ENCODE data around the gene TPPP2.
"Not testable (repeated sequence)": the region's sequence is repeated elsewhere in the genome, so short reads cannot be mapped to it uniquely, and the experiment has no call there.

Gene TPPP2

DNA sequence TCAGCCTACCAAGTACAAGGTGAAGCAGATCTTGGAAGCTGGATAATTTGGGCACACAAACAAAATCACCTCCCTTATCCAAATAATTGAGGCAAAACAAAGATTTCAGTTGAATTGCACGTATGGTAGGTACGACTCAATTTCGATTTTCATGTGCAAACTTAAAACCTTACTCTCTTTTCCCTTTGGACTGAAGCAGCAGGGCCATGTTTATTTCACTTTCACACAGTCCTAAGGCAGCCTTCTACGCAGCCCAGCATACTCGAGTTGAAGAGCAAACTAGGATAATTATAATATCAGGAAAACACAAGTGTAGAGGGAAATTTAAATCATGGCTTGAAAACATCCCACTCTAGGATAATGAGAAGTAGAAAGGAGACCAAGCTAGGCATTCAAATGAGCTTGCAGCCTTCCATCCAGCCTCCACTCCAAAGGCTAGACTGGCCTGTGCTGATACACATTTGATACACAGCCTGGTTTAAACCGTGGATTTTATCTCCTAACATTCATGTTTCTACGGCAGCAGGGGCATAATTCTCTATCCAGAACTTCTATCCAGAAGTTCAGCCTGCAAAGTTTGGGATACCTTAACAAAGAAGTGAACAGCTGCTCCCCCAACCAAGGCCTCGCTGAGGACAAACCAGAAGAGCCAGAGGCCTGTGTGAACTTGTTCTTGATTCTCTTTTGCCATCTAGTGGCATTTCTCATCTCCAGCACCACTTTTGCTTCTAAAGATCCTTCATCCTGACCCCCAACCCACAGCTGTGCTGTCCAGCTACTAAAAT is 9.8 kb downstream of the TPPP2 start:
- DNase-seq: peak; percentile 28 to 55

DNA sequence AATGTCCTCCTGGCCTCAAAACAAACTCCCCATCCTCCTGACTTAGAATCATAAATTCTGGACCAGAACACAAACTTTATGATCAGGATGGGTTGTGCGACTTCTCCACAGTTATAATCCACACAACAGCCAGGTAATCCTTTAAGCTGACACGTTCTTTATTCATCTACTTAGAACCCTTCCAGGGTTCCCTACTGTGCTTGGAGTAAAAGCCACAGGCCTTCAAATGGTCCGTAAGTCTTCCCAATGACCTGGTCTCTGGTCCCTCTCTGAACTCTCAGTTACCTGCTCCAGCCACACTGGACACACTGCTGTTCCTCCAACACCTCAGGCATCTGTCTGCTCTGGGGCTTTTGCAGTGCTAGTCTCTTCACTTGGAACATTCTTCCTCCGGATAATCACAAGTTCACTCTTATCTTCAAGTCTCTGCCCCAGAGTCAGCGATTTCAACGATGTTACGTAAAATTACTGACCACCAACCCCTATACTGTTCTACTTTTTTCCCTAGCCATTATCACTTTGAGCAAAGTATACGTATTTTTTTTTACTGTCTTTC is 10.4 kb downstream of the TPPP2 start:
- no peak for DNase-seq

DNA sequence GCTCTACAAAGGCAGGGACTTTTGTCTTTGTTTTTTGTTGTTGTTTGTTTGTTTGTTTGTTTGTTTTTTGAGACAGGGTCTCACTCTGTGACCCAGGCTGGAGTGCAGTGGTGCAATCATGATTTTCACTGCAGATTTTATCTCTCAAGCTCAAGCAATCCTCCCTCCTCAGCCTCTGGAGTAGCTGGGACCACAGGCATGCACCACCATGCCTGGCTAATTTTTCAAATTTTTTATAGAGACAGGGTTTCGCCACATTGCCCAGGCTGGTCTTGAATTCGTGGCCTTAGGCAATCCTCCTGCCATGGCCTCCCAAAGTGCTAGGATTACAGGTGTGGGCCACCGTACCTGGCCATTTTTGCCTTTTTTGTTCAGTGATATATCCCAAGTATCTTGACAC is 10.9 kb downstream of the TPPP2 start:
- not testable (repeated sequence) for DNase-seq

DNA sequence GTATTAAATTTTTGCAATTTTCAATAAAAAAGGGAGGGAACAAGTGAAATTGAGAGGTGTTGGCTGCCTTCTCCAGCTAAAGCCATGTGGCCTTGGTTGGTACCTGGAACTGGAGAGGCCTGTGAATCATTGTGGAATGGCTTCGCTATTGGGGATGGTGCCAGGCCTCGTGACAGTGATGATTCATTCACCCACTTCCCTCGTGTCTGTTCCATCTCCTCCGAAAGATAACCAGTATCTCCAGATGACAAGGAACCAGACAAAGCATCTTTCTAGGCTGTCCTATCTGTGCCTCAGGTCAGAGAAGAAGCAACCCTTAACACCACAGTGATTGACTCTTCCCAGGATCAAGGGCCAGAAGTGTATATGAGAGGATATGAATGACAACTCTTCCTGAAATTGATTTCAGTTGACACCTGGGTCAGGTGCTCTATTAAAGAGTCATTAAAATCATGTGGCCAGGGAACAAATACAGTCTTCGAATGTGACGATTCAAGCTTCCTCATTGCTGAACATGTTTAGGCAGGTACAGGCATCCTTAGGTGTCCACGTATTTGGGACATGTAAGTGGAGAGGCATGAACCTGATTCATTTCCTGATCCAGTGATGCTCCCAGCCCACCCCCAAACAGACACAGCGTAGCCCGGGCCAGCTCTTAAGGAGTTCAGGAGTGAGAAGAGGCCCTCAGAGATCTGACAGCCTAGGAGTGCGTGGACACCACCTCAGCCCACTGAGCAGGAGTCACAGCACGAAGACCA is 11.8 kb downstream of the TPPP2 start, which contains the start of gene RNASE7:
Gene RNASE7, plus strand, starts transcription at position 687 of the 758 bp plus-strand sequence. CDS start 631 bp downstream, outside the sequence.
- no peak for DNase-seq

DNA sequence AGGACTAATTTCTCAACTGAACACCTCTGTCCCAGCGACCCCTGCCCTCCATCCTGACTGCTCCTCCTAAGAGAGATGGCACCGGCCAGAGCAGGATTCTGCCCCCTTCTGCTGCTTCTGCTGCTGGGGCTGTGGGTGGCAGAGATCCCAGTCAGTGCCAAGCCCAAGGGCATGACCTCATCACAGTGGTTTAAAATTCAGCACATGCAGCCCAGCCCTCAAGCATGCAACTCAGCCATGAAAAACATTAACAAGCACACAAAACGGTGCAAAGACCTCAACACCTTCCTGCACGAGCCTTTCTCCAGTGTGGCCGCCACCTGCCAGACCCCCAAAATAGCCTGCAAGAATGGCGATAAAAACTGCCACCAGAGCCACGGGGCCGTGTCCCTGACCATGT is 12.9 kb downstream of the TPPP2 start:
- no peak for DNase-seq

DNA sequence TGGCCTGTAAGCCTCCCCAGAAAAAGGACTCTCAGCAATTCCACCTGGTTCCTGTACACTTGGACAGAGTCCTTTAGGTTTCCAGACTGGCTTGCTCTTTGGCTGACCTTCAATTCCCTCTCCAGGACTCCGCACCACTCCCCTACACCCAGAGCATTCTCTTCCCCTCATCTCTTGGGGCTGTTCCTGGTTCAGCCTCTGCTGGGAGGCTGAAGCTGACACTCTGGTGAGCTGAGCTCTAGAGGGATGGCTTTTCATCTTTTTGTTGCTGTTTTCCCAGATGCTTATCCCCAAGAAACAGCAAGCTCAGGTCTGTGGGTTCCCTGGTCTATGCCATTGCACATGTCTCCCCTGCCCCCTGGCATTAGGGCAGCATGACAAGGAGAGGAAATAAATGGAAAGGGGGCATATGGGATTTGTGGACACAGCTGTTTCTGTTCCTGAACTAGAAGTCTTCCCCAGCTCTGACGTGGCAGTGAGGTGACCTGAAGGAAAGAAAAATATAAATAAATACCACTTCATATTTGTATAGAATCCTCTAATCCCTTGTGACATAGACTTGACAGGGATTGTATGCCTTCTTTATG is 13.5 kb downstream of the TPPP2 start:
- DNase-seq: no peak

DNA sequence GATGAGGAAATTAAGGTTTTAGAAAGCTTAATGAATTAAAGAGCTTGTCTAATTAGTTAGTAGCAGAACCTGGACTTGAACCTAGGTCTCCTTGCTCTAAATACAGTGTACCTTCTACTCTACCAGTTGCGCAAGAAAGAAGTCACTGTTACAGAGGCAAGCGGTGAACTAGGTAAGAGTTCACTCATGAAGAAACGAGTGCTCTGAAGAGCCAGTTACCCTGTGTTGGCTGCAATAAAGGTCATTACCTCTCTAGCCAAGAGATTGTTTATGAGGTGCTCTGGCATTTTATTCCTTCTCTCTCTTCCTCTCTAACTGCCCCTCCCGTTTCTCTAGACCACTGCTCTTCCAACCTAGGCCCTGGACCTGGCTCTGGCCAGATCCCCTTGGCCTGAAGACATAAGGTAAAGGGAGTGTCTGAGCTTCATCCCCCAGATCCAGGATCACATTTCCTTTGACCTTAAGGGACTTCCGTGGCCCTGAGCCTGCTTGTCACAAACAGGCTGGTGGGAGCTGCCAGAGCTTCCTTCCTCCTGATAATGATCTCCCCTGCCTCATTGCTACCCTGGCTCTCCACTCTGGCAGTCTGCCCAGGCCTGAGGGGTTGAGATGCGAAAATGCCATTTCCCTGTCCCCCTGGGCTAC is 14.1 kb downstream of the TPPP2 start:
- peak in 1 of 2 donors; percentile 23 for DNase-seq

DNA sequence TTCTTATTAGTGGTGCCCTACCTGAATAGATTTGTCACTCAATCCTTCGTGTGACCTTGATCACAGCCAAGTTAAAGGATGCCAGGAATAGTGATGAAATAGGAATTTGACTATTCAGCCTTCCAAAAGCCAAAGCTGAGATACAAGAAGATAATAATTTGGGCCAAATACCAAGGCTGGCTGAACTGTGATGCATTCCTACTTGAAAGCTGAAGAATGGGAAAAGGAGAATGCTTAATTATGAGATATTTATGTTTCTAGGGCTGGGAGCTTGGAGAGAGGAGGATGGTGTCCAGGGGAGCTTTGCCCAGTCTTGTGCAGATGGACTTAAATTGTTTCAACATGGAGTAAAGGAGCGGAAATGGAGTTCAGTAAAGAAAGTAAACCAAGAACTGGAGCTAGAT is 17.4 kb downstream of the TPPP2 start:
- no peak for DNase-seq

DNA sequence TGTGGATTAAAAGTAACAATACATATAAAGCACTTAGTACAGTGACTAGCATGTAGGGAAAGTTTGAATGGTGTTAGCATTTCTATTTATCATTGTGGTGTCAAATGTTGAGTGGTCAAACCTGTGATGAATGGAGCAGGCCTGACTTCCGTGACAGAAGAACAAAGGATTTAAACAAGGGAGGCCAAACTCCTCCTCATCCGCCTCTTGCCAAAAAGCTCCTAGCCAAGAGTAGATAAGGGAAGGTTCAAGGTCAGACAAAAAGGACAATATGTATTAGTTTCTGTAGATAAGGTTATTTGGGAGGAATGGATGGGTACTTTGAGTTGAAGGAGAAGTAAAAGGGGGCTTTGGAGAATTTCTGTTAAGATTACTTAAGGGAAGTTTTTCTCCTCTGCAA is 18.6 kb downstream of the TPPP2 start:
- no peak for DNase-seq

DNA sequence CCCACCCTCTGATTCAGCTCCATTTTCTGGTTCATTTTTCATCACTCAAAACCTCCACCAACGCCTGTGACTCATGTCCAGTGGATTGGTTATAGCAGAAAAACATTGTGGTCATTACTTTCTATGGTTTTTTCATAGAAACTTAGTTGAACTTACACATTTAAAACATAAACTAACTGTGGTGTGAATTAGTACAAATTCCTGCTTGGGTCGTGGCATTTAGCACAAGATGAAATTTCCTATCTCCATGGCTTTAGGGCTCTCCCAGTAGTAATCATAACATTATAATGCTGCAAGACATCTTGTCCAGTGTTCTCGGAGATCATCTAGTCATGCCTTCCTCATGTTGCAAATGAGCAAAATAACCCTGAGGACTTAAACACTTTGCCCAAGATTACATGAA is 19.3 kb downstream of the TPPP2 start:
- no peak for DNase-seq

DNA sequence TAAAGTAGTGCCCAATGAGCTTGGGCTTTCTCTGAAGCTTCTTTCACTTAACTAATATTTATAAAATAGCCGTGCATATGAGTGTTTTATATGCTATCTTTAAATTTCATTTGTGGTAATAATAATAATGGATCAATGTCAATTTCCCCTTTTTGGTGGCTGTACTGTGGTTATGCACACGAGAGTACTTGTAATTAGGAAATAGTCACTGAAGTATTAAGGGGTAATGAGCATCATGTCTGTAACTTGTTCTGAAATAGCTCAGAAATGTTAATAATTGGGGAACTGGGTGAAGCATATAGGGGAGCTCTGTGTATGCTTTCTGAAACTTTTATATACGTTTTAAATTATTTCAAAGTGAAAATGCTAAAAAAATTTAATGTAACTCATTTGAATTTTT is 20.6 kb downstream of the TPPP2 start:
- no peak for DNase-seq

DNA sequence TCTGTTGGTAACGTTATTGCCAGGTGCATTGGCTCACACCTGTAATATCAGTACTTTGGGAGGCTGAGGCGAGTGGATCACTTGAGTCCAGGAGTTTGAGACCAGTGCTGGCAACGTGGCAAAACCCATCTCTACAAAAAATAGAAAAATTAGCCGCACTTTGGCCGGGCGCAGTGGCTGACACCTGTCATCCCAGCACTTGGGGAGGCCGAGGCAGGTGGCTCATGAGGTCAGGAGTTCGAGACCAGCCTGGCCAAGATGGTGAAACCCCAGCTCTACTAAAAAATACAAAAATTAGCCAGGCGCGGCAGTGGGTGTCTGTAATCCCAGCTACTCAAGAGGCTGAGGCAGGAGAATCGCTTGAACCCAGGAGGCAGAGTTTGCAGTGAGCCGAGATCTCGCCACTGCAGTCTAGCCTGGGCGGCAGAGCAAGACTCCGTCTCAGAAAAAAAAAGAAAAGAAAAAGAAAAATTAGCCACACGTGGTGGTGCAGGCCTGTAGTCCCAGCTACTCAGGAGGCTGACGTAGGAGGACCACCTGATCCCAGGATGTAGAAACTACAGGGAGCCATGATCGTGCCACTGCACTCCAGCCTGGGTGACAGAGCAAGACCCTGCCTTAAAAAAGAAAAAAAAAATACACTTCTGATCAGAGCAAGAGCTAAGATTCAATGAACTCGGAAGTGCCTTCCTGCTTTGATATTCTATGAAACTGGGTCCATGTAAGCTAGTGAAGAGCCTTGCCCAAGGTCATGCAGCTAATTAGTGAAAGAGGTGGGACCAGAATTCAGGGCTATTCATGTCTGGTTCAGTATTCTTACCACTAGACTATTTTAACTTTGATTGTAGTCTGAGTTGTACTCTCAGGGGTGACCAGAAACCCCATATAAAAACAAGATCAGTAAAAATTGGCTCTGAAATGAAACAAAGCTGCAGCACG is 23.4 kb downstream of the TPPP2 start:
- no peak for DNase-seq

DNA sequence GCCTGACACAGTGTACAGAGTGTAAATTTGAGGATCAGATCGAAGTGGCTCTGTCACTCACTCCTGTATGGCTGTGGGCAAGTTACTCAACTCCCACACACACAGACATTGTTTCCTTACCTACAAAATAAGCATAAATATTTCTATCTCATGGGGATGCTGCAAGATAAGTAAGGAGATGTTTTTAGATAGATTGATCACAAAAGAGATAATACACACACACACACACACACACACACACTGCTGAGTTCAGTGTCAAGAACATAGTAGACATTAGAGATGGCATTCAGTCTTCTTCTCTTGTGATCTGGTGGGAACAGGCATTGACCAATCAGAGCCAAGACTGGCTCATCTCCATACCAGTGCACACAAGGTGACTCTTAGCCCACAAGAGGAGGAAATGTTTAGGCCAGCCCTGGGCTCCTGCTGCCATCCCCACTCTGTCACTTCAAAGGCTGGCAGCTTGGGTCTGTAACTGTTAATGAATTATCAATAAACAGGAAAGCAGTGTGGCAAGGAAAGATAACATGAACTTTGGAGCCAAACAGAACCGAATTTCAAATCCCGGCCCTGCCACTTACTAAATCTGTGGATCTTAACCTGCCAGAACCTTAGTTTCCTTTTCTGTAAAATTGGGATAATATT is 24.2 kb downstream of the TPPP2 start:
- DNase-seq: no peak

DNA sequence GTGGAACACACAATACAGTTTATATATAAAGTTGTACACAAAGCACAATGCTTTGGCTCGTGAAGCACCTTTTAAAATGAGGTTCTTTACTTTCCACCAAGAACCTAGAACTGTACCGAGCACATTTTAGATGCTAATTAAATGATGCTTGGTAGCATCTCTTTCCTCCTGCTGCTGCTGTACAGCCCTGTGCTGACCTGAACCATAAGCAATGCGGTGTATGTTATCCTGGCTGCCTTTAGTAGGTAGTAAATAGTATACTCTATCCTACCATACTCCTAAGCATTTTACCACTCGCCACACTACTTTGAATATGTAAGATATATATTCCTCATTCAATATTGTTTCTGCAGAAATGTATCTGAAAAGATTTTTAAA is 24.7 kb downstream of the TPPP2 start:
- DNase-seq: no peak

DNA sequence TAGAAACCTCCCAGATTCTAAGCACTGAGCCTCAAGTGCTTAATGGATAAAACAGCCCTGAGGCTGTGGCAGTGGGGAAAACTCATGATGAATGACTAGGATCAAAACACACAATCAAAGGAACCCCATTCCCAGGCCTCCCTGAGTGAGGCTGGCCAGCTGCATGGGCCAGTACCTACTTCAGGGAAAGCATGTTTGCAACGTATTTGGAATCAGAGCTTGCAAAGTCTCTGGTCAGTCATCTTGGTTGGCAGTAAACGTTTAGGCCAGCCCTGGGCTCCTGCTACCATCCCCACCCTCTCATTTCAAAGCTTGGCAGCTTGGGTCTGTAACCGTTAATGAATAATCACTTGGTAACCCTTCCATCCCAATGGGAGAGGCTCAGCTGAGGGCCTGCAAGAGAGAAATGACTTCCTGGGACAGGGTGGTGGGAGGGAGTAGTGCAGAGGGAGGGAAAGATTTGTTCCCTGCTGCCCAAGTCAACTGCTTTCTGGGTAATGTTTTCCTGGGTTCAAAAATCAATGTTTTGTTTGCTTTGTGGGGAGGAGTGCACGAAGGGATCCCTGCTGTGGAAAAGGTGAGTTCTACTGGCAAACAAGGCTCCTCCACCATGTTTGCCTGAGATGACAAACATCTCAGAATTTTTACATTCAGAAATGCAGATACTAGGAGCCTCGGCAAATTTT is 25.6 kb downstream of the TPPP2 start:
- no peak for DNase-seq

DNA sequence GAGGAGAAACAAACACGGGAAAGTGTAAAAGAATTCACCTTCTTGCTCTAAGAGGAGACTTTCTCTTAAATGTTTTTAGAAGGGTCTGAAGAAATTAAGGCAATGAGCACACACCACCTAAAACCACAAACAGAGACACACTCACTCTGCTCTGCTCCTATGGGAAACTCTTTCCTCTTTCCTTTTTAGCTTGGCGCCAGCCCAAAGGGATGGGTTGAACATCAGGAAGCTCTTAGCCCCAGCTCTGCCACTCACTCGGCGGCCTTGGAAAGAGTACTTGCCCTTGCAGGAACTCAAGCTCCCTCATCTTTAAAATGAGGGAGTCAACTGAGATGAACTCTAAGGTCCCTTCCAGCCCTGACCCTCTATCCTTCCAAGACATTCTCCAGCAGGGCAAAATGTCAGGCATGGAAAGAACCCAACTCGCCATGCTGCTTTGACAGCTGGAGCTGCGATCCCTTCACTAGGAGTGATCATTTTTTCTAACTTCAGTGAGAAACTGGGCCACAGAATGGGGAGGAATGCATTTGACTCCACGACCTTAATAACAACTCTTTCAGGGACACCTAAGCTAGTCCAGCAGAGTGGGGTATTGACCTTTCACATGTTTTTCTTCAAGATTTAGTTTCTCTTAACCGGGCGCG is 26.6 kb downstream of the TPPP2 start:
- no peak for DNase-seq

DNA sequence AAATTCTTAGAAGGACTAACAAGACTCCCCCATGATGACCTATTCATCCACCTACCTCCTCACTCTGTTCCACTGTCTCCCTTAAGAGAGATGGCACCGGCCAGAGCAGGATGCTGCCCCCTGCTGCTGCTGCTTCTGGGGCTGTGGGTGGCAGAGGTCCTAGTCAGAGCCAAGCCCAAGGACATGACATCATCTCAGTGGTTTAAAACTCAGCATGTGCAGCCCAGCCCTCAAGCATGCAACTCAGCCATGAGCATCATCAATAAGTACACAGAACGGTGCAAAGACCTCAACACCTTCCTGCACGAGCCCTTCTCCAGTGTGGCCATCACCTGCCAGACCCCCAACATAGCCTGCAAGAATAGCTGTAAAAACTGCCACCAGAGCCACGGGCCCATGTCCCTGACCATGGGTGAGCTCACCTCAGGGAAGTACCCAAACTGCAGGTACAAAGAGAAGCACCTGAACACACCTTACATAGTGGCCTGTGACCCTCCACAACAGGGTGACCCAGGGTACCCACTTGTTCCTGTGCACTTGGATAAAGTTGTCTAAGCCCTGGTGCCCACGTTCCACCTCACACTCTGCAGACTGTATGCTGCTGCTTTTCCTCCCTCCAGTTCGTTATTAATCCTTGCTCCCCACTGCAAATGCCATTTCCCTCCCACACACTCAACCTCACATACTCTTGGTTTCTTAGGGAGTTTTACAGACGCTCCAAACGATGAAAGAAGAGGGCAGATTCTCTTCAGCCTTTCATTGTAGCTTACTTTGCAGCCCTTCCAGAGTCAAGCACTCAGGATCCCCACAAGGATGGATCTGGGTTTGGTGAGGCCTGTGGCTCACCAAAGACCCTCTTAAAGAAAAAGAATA is 28.0 kb downstream of the TPPP2 start, which contains the start of gene RNASE8:
Gene RNASE8, plus strand, starts transcription at position 20 of the 873 bp plus-strand sequence. Its CDS starts 71 bp downstream, at position 91.
- DNase-seq: no peak

DNA sequence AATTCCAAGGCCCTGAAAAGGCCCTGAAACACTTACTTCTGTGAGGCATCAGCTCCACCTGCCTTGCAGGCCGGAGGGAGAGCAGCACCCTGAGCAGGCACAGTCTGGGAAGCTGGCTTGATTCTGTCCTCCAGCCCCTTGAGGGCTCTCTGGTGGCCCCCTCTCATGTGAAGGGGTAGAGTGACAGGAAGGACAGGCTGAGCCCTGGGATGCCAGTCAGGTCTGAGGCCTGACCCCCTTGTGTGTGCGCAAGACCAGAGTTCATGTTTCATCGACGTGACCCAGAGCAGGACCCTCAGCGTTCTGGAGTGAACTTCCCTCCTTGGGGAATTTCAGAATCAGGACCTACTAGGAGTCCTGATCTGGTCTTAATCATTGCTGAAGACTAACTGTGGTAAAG is 28.9 kb downstream of the TPPP2 start:
- DNase-seq: no peak

All from CD4-positive, alpha-beta T cell treated with Interleukin-1 beta for 1 hour (primary cell).